Measurements from ENCODE around the gene CACNA1C. TPM values are rescaled to one million over a fixed set of nuclear protein-coding genes. Genes with fewer than 3 reads are reported as not detected.

The CACNA1C gene
- polyA plus RNA-seq, 2 donors, result 2.1 to 2.5 TPM

DNA sequence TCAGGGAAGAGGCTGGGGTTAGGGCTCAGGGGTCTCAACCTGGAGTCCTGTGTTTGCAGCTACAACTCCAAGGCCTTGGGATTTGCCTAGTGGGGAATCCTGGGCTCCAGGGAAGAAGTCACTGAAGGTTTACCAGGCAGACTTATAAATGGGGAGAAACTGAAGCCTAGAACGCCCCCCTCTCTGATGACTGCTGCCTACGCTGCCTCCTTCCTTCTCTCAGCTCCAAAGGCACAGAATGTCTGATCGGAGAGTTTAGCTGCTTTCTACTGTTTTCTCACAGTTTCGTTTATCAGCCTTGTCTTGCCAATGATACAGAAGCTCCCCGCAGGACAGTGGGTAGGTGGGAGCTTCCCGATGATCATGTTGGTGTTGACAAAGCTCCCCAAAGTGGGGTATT, 101.7 kb downstream of the CACNA1C start:
- Histone ChIP-seq H3K27ac (ENCODE audit: low read depth in 2 of 2, low read length in 1 of 2) (peak overlapping the region; percentile 46 to 51), H3K4me1 (ENCODE audit: control insufficient read depth in 2 of 2, insufficient read depth in 2 of 2, low read length in 1 of 2) (peaks cover 0 to 5% of the 10 kb centered on the region in 2 donors), H3K4me3 (ENCODE audit: low read depth in 1 of 2, low read length in 2 of 2) (no peak overlapping the region), H3K36me3 (ENCODE audit: control insufficient read depth in 2 of 2, insufficient read depth in 2 of 2, low read length in 1 of 2) (no peaks in the 10 kb centered on the region), H3K9me3 (ENCODE audit: control insufficient read depth in 2 of 2, insufficient read depth in 1 of 2, low read depth in 1 of 2, low read length in 1 of 2) (peaks cover 0 to 2% of the 10 kb centered on the region in 2 donors), H3K27me3 (ENCODE audit: control insufficient read depth in 1 of 2, insufficient read depth in 2 of 2, low read length in 2 of 2) (no peaks in the 10 kb centered on the region)
- WGBS, 2 donors, result 85 to 88% methylated on average over 6 of the region's 6 CpGs

DNA sequence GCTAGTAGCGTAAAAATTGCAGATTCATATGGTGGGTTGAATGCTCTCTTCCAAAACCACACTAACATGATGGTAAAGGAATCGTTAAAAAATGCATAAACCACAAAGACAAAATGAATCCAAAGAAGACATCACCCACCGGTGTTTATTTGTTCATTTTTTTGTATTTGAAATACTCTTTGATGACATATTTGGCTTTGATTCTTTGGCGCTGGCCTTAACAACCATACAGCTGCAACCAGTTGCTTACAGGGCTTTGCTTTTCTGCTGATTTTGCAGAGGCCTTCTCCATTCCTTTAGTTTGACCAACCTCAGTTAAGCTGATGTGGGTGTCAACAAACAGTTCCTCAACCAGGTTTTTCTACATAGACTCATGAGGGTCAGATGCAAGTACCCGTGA, 103.5 kb downstream of the CACNA1C start:
- 70 to 75% methylated on average over 5 of the region's 5 CpGs for WGBS, 2 donors
- peak overlapping the region in 1 of 2 donors; percentile 25 for H3K27ac ChIP-seq (ENCODE audit: low read depth in 2 of 2, low read length in 1 of 2)

DNA sequence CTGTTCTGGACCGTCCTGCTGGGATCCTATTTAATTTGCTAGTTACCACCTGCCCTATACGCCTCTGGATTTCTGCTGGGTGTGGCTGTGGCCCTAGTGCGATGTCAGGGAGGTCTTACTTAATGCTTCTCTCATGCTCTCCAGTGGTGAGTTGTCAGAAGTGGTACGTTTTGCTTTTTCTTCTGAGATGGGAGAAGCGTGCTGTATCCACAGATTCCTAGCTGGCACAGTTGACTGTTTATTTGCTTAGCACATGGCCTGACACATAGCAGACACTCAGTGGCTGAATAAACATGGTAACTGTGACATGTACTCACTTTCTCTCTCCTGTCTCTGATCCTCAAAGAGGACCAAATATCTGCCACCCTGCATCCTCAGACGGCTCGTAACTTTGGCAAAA, 107.3 kb downstream of the CACNA1C start:
- peaks cover 0 to 7% of the 10 kb centered on the region in 2 donors for H3K4me1 ChIP-seq (ENCODE audit: control insufficient read depth in 2 of 2, insufficient read depth in 2 of 2, low read length in 1 of 2)
- H3K27ac ChIP-seq (ENCODE audit: low read depth in 2 of 2, low read length in 1 of 2), result no peak overlapping the region
- H3K36me3 ChIP-seq (ENCODE audit: control insufficient read depth in 2 of 2, insufficient read depth in 2 of 2, low read length in 1 of 2), result no peaks in the 10 kb centered on the region
- H3K4me3 ChIP-seq (ENCODE audit: low read depth in 1 of 2, low read length in 2 of 2), result no peak overlapping the region
- 64 to 73% methylated on average over 7 of the region's 7 CpGs for WGBS, 2 donors
- no peaks in the 10 kb centered on the region for H3K9me3 ChIP-seq (ENCODE audit: control insufficient read depth in 2 of 2, insufficient read depth in 1 of 2, low read depth in 1 of 2, low read length in 1 of 2)
- no peaks in the 10 kb centered on the region for H3K27me3 ChIP-seq (ENCODE audit: control insufficient read depth in 1 of 2, insufficient read depth in 2 of 2, low read length in 2 of 2)

More for the DNA sequence above, 103.5 kb downstream of the CACNA1C start:
- no peak overlapping the region for H3K4me3 ChIP-seq (ENCODE audit: low read depth in 1 of 2, low read length in 2 of 2)
- H3K4me1 ChIP-seq (ENCODE audit: control insufficient read depth in 2 of 2, insufficient read depth in 2 of 2, low read length in 1 of 2), result peaks cover 0 to 8% of the 10 kb centered on the region in 2 donors
- no peaks in the 10 kb centered on the region for H3K27me3 ChIP-seq (ENCODE audit: control insufficient read depth in 1 of 2, insufficient read depth in 2 of 2, low read length in 2 of 2)
- H3K9me3 ChIP-seq (ENCODE audit: control insufficient read depth in 2 of 2, insufficient read depth in 1 of 2, low read depth in 1 of 2, low read length in 1 of 2), result no peaks in the 10 kb centered on the region
- no peaks in the 10 kb centered on the region for H3K36me3 ChIP-seq (ENCODE audit: control insufficient read depth in 2 of 2, insufficient read depth in 2 of 2, low read length in 1 of 2)

- Histone ChIP-seq H3K27ac (ENCODE audit: low read depth in 2 of 2, low read length in 1 of 2) (peak overlapping the region; percentile 12 to 69), H3K36me3 (ENCODE audit: control insufficient read depth in 2 of 2, insufficient read depth in 2 of 2, low read length in 1 of 2) (no peaks in the 10 kb centered on the region), H3K4me3 (ENCODE audit: low read depth in 1 of 2, low read length in 2 of 2) (no peak overlapping the region), H3K27me3 (ENCODE audit: control insufficient read depth in 1 of 2, insufficient read depth in 2 of 2, low read length in 2 of 2) (no peaks in the 10 kb centered on the region), H3K9me3 (ENCODE audit: control insufficient read depth in 2 of 2, insufficient read depth in 1 of 2, low read depth in 1 of 2, low read length in 1 of 2) (no peaks in the 10 kb centered on the region), H3K4me1 (ENCODE audit: control insufficient read depth in 2 of 2, insufficient read depth in 2 of 2, low read length in 1 of 2) (peaks cover 0 to 7% of the 10 kb centered on the region in 2 donors)
- 35% methylated on average over 10 of the region's 10 CpGs for WGBS, 2 donors
Observed at GRCh38 chr12:2161473-2161872, 108.7 kb downstream of the CACNA1C start.

DNA sequence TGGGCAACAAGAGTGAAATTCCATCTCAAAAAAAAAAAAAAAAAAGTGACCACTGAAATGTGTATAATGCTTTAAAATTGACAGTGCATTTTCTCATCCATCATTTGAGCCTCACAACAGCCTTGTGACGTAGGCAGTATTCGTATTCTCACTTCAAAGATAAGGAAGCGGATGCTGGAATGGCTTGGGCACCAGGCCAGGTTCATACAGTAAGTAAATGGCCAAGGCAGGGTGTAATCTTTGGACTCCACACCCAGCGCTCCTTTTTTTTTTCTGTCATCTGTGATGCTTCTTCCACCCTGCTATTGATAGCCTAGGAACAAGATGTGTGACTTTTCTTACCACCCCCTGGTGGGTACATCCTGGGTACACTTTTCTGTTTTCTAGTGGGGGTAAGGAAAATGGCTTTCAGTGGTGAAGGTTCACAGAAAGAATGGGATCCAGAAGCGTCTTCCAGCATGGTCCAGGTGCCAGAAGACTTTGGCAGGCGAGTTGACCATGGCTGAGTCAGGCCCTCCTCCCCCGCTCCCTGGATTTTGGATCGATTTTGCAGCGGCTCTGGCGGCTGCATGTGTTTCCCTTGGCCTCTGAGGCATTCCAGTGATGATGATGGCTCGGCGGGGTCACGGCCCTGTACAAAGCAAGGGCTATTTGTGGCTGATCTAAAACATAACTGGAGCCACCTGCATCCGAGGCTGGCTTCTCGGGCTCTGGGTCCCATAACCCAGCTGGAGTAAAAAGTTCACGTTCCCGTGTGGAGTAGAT, 110.6 kb downstream of the CACNA1C start:
- Histone ChIP-seq H3K4me1 (ENCODE audit: control insufficient read depth in 2 of 2, insufficient read depth in 2 of 2, low read length in 1 of 2) (peaks cover 0 to 7% of the 10 kb centered on the region in 2 donors), H3K36me3 (ENCODE audit: control insufficient read depth in 2 of 2, insufficient read depth in 2 of 2, low read length in 1 of 2) (no peaks in the 10 kb centered on the region), H3K27ac (ENCODE audit: low read depth in 2 of 2, low read length in 1 of 2) (peak overlapping the region; percentile 43 to 64), H3K4me3 (ENCODE audit: low read depth in 1 of 2, low read length in 2 of 2) (no peak overlapping the region), H3K27me3 (ENCODE audit: control insufficient read depth in 1 of 2, insufficient read depth in 2 of 2, low read length in 2 of 2) (no peaks in the 10 kb centered on the region), H3K9me3 (ENCODE audit: control insufficient read depth in 2 of 2, insufficient read depth in 1 of 2, low read depth in 1 of 2, low read length in 1 of 2) (peaks cover 0 to 2% of the 10 kb centered on the region in 2 donors)
- 41% methylated on average over 17 of the region's 17 CpGs for WGBS, 2 donors

DNA sequence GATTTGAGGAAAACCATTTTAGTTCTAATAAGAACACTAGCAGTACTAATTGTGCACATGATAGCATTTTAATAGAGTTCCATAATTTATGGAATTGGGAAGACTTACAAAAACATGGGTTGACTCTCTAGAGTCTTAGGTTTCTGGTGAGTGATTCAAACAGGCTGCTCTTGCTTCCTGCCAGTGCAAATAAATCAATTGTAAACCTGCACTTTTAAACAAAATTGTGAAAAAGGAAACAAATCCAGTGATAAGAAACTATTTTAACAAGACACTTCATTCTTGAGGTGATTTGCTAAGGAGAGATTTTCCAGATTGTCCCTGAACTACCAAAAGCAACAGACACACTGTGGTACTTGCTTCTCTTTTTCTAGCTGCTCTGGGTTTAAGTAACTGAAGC, 112.2 kb downstream of the CACNA1C start:
- Histone ChIP-seq H3K4me3 (ENCODE audit: low read depth in 1 of 2, low read length in 2 of 2) (no peak overlapping the region), H3K27ac (ENCODE audit: low read depth in 2 of 2, low read length in 1 of 2) (no peak overlapping the region), H3K27me3 (ENCODE audit: control insufficient read depth in 1 of 2, insufficient read depth in 2 of 2, low read length in 2 of 2) (no peaks in the 10 kb centered on the region), H3K36me3 (ENCODE audit: control insufficient read depth in 2 of 2, insufficient read depth in 2 of 2, low read length in 1 of 2) (no peaks in the 10 kb centered on the region), H3K4me1 (ENCODE audit: control insufficient read depth in 2 of 2, insufficient read depth in 2 of 2, low read length in 1 of 2) (peaks cover 0 to 7% of the 10 kb centered on the region in 2 donors), H3K9me3 (ENCODE audit: control insufficient read depth in 2 of 2, insufficient read depth in 1 of 2, low read depth in 1 of 2, low read length in 1 of 2) (peaks cover 0 to 2% of the 10 kb centered on the region in 2 donors)

- Histone ChIP-seq H3K27ac (ENCODE audit: low read depth in 2 of 2, low read length in 1 of 2) (no peak overlapping the region), H3K4me1 (ENCODE audit: control insufficient read depth in 2 of 2, insufficient read depth in 2 of 2, low read length in 1 of 2) (peaks cover 3 to 11% of the 10 kb centered on the region in 2 donors), H3K36me3 (ENCODE audit: control insufficient read depth in 2 of 2, insufficient read depth in 2 of 2, low read length in 1 of 2) (no peaks in the 10 kb centered on the region), H3K9me3 (ENCODE audit: control insufficient read depth in 2 of 2, insufficient read depth in 1 of 2, low read depth in 1 of 2, low read length in 1 of 2) (peaks cover 0 to 2% of the 10 kb centered on the region in 2 donors), H3K4me3 (ENCODE audit: low read depth in 1 of 2, low read length in 2 of 2) (no peak overlapping the region), H3K27me3 (ENCODE audit: control insufficient read depth in 1 of 2, insufficient read depth in 2 of 2, low read length in 2 of 2) (no peaks in the 10 kb centered on the region)
- 38 to 56% methylated on average over 3 of the region's 3 CpGs for WGBS, 2 donors
Observed at GRCh38 chr12:2165927-2166326, 113.1 kb downstream of the CACNA1C start.

DNA sequence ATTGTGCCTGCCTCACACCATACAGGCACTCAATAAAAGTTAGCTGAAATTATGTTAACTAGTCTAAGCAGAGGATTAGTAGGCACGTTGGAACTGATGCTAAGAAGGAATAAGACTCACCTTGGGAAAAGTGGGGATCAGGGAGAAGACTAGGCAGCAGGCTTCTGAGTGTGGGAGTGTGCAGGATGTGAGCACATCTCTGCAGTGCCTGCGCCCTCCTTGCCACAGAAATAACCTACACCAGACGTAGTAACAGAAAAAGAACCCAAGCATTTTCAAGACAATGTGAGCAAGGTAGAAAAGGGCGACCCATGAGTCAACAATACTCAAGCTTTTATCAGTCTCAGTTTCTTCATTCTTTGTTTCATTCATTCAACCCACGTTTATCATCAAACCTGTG, 113.9 kb downstream of the CACNA1C start:
- Histone ChIP-seq H3K4me3 (ENCODE audit: low read depth in 1 of 2, low read length in 2 of 2) (no peak overlapping the region), H3K9me3 (ENCODE audit: control insufficient read depth in 2 of 2, insufficient read depth in 1 of 2, low read depth in 1 of 2, low read length in 1 of 2) (peaks cover 2% of the 10 kb centered on the region in 2 donors), H3K4me1 (ENCODE audit: control insufficient read depth in 2 of 2, insufficient read depth in 2 of 2, low read length in 1 of 2) (peaks cover 3 to 9% of the 10 kb centered on the region in 2 donors), H3K27me3 (ENCODE audit: control insufficient read depth in 1 of 2, insufficient read depth in 2 of 2, low read length in 2 of 2) (no peaks in the 10 kb centered on the region), H3K36me3 (ENCODE audit: control insufficient read depth in 2 of 2, insufficient read depth in 2 of 2, low read length in 1 of 2) (no peaks in the 10 kb centered on the region), H3K27ac (ENCODE audit: low read depth in 2 of 2, low read length in 1 of 2) (no peak overlapping the region)
- WGBS, 2 donors, result 71 to 78% methylated on average over 5 of the region's 5 CpGs

GRCh38 chr12:2167231-2167630, 114.4 kb downstream of the CACNA1C start:
- Histone ChIP-seq H3K9me3 (ENCODE audit: control insufficient read depth in 2 of 2, insufficient read depth in 1 of 2, low read depth in 1 of 2, low read length in 1 of 2) (peaks cover 2% of the 10 kb centered on the region in 2 donors), H3K27ac (ENCODE audit: low read depth in 2 of 2, low read length in 1 of 2) (no peak overlapping the region), H3K27me3 (ENCODE audit: control insufficient read depth in 1 of 2, insufficient read depth in 2 of 2, low read length in 2 of 2) (no peaks in the 10 kb centered on the region), H3K36me3 (ENCODE audit: control insufficient read depth in 2 of 2, insufficient read depth in 2 of 2, low read length in 1 of 2) (no peaks in the 10 kb centered on the region), H3K4me3 (ENCODE audit: low read depth in 1 of 2, low read length in 2 of 2) (no peak overlapping the region), H3K4me1 (ENCODE audit: control insufficient read depth in 2 of 2, insufficient read depth in 2 of 2, low read length in 1 of 2) (peaks cover 3 to 6% of the 10 kb centered on the region in 2 donors)

- Histone ChIP-seq H3K4me1 (ENCODE audit: control insufficient read depth in 2 of 2, insufficient read depth in 2 of 2, low read length in 1 of 2) (peaks cover 3 to 6% of the 10 kb centered on the region in 2 donors), H3K27me3 (ENCODE audit: control insufficient read depth in 1 of 2, insufficient read depth in 2 of 2, low read length in 2 of 2) (no peaks in the 10 kb centered on the region), H3K36me3 (ENCODE audit: control insufficient read depth in 2 of 2, insufficient read depth in 2 of 2, low read length in 1 of 2) (no peaks in the 10 kb centered on the region), H3K27ac (ENCODE audit: low read depth in 2 of 2, low read length in 1 of 2) (peak overlapping the region in 1 of 2 donors; percentile 52), H3K4me3 (ENCODE audit: low read depth in 1 of 2, low read length in 2 of 2) (no peak overlapping the region), H3K9me3 (ENCODE audit: control insufficient read depth in 2 of 2, insufficient read depth in 1 of 2, low read depth in 1 of 2, low read length in 1 of 2) (peaks cover 2% of the 10 kb centered on the region in 2 donors)
- WGBS, 2 donors, result 78 to 82% methylated on average over 6 of the region's 6 CpGs
Observed at GRCh38 chr12:2168808-2169207, 116.0 kb downstream of the CACNA1C start.

All from esophagus (tissue), 2 donors.